Ecto neural progenitor cell (in vitro differentiated cells): ENCODE measurements around the gene OR2V2.
A peak's percentile ranks its signal among the peaks of the same experiment; 100 is the strongest.

Experiments used
- DNase-seq: peaks from one replicate; pipeline ENCODE4 v3.0.0-alpha.2; 2018; ENCODE audit warnings: low spot score

The OR2V2 gene

GRCh38 chr5:181207214-181207959 lies 60.0 kb downstream of the OR2V2 start:
- peak; percentile 81 for DNase-seq

GRCh38 chr5:181207960-181208253 lies 60.5 kb downstream of the OR2V2 start:
- DNase-seq, result no peak
